Purkinje cell (primary cell): ENCODE data around the gene RNASE3. TPM values are rescaled to one million over a fixed set of nuclear protein-coding genes. Genes with fewer than 3 reads are reported as not detected.

Experiments used
- polyA plus RNA-seq: library from polyadenylated mRNA; unstranded; fragments of >200 nt; fragmentation: Nextera tagmentation; gene quantifications from 2 replicates; pipeline ENCODE4 v1.2.1, GENCODE V29; 2014

Gene RNASE3
- 2.3 TPM in 1 of 2 replicates, not detected in the other for polyA plus RNA-seq

GRCh38 chr14:20891126-20891825, at the start of gene RNASE3:
TSS of gene RNASE3 (plus strand) at chr14:20891385. CDS start at chr14:20891687, 302 bp downstream.

Other genes with a start within 250 kb of the RNASE3 start
- gene OR6S1, start 249.7 kb upstream of the RNASE3 start, polyA plus RNA-seq, result not detected in 2 replicates
- gene RNASE4, start 206.8 kb upstream of the RNASE3 start, polyA plus RNA-seq, result 2.5 TPM in 1 of 2 replicates, not detected in the other
- gene ANG, start 202.6 kb upstream of the RNASE3 start, polyA plus RNA-seq, result 1.7 TPM in 1 of 2 replicates, not detected in the other
- not detected in 2 replicates for gene EDDM3A, start 145.5 kb upstream of the RNASE3 start, polyA plus RNA-seq
- gene EDDM3B, start 123.0 kb upstream of the RNASE3 start, polyA plus RNA-seq, result not detected in 2 replicates
- not detected in 2 replicates for gene RNASE6, start 110.1 kb upstream of the RNASE3 start, polyA plus RNA-seq
- 10.1 and 37.8 TPM in 2 replicates for gene RNASE1, start 88.5 kb upstream of the RNASE3 start, polyA plus RNA-seq
- gene RNASE2, start 64.1 kb downstream of the RNASE3 start, polyA plus RNA-seq, result not detected in 2 replicates
- gene METTL17, start 98.6 kb downstream of the RNASE3 start, polyA plus RNA-seq, result 31.3 and 34.6 TPM in 2 replicates
- gene SLC39A2, start 107.9 kb downstream of the RNASE3 start, polyA plus RNA-seq, result not detected in 2 replicates
- 35.9 and 44.4 TPM in 2 replicates for gene NDRG2, start 133.7 kb downstream of the RNASE3 start, polyA plus RNA-seq
- not detected in 2 replicates for gene TPPP2, start 138.8 kb downstream of the RNASE3 start, polyA plus RNA-seq
- gene RNASE13, start 143.4 kb downstream of the RNASE3 start, polyA plus RNA-seq, result not detected in 2 replicates
- gene RNASE7, start 151.0 kb downstream of the RNASE3 start, polyA plus RNA-seq, result not detected in 2 replicates
- gene RNASE8, start 166.4 kb downstream of the RNASE3 start, polyA plus RNA-seq, result not detected in 2 replicates
- 4.0 and 6.3 TPM in 2 replicates for gene ARHGEF40, start 178.9 kb downstream of the RNASE3 start, polyA plus RNA-seq
- gene ZNF219, start 207.3 kb downstream of the RNASE3 start, polyA plus RNA-seq, result 3.0 and 4.5 TPM in 2 replicates
- gene TMEM253, start 209.7 kb downstream of the RNASE3 start, polyA plus RNA-seq, result 4.4 and 6.9 TPM in 2 replicates